Transverse colon (tissue), 4 donors: ENCODE results near the gene BAZ1A. TPM values are rescaled to one million over a fixed set of nuclear protein-coding genes. Genes with fewer than 3 reads are reported as not detected.

Experiments
- DNase-seq: peaks from one replicate; pipeline ENCODE4 v3.0.0-alpha.2; 2019
- H3K27ac ChIP-seq, 4 donors: fragments of 200-600 bp; sonication (generic); 2 replicates each; pipeline ENCODE4 v1.5.1; 2016 to 2018; ENCODE audit warnings: inconsistent platforms in 4 of 4
- H3K27me3 ChIP-seq: fragments of 200-600 bp; sonication (generic); 2 replicates; pipeline ENCODE4 v1.5.1; 2017; ENCODE audit warnings: inconsistent platforms
- H3K36me3 ChIP-seq, 4 donors: fragments of 200-600 bp; sonication (generic); 2 replicates each; pipeline ENCODE4 v1.5.1; 2017 to 2019; ENCODE audit warnings: inconsistent platforms in 4 of 4
- H3K4me1 ChIP-seq, 4 donors: fragments of 200-600 bp; sonication (generic); 2 replicates each; pipeline ENCODE4 v1.5.1; 2017 to 2020; ENCODE audit warnings: inconsistent platforms in 4 of 4
- H3K4me3 ChIP-seq, 4 donors: fragments of 200-600 bp; sonication (generic); 1 replicate in 1 of 4; 2 replicates in 3 of 4; pipeline versions ENCODE4 v1.5.1 to v1.6.1; 2017 to 2019; ENCODE audit warnings: inconsistent platforms in 4 of 4
- H3K9me3 ChIP-seq, 2 donors: fragments of 200-600 bp; sonication (generic); 2 replicates each; pipeline ENCODE4 v1.5.1; 2017 to 2019; ENCODE audit warnings: inconsistent platforms in 2 of 2
- EP300 ChIP-seq: sonication (generic); formaldehyde crosslinking; IDR thresholded peaks from one replicate; pipeline ENCODE4 v1.6.1; 2017; ENCODE audit warnings: antibody characterized with exemption, low read depth
- WGBS, 2 donors: methylation state at CpG; one replicate each; pipeline ENCODE4 v1.1.5; 2018; ENCODE audit warnings: low coverage in 1 of 2; 5-methylcytosine and 5-hydroxymethylcytosine counted together
- in situ Hi-C, 4 donors: fragments of 200-750 bp; cut with MboI; loops; one replicate each; pipeline versions ENCODE4 v1.15.0 to v1.15.1; 2017; ENCODE audit warnings: low sequenced_read_pairs in 3 of 4, low pct_ligation_motif_present in 1 of 4, low pct_unique_long_range_greater_than_20kb in 1 of 4
- intact Hi-C: fragments of 100-400 bp; cut with DNase I; formaldehyde crosslinking; loops from one replicate; pipeline ENCODE4 v1.15.1; 2023; ENCODE audit warnings: low total_unique reads
- small RNA-seq, 4 donors: library from RNA; depleted of rRNA; stranded (forward); fragments of <200 nt; gene quantifications; one replicate each; pipeline ENCODE3, GENCODE V24; 2016
- total RNA-seq, 4 donors: library from RNA; depleted of rRNA; stranded (reverse); fragments of >200 nt; gene quantifications; one replicate each; pipeline ENCODE4 v1.1.0, GENCODE V29; 2016

The BAZ1A gene
- total RNA-seq, 4 donors from 2014 or later, result 25.8 to 48.1 (median 41.0) TPM

GRCh38 chr14:34707722-34708121 lies 167.4 kb downstream of the BAZ1A start:
- Histone ChIP-seq H3K27me3 (no peaks in the 10 kb centered on the region), H3K36me3 (no peaks in the 10 kb centered on the region), H3K27ac (peak overlapping the region in 2 of 4 donors; percentile 49 to 94), H3K9me3 (no peaks in the 10 kb centered on the region), H3K4me3 (no peak overlapping the region), H3K4me1 (peaks cover 0 to 31% (median 11%) of the 10 kb centered on the region in 4 donors)
- DNase-seq, result no peak
- intact Hi-C loops, result no loop called here
- TF ChIP-seq EP300, result no peak
- 58 to 62% methylated on average over 3 of the region's 3 CpGs for WGBS, 2 donors
- in situ Hi-C loops, result loop anchor here in 1 of 4 donors (25.0 kb wide), 1 partner anchor 705 kb away; the partner anchor contains the start of gene NFKBIA

Small RNA genes lying within 50 kb of the gene (small RNA-seq; reads per million reads assigned to genes)
- gene AL121603.1, result 0 reads per million in 4 donors
- 0 reads per million in 4 donors for gene RNU7-41P

Other genes with a start within 250 kb of the BAZ1A start
- gene SNX6, start 245.2 kb downstream of the BAZ1A start, total RNA-seq, result 100 to 1,000 TPM in 3 of 4 donors, 10 to 100 TPM in 1; 45.6 to 157 (median 118) TPM
- 100 to 1,000 TPM in 1 of 4 donors, 10 to 100 TPM in 3; 30.4 to 108 (median 44.9) TPM for gene CFL2, start 160.8 kb downstream of the BAZ1A start, total RNA-seq
- 10 to 100 TPM; 14.7 to 63.4 (median 35.2) TPM for gene SRP54, start 107.6 kb upstream of the BAZ1A start, total RNA-seq
- gene FAM177A1, start 170.9 kb upstream of the BAZ1A start, total RNA-seq, result 100 to 1,000 TPM in 2 of 4 donors, 10 to 100 TPM in 2; 35.4 to 166 (median 120) TPM
- 10 to 100 TPM; 13.5 to 26.5 (median 19.1) TPM for gene PPP2R3C, start 246.6 kb upstream of the BAZ1A start, total RNA-seq
- 10 to 100 TPM; 23.2 to 46.0 (median 32.2) TPM for gene PRORP, start 247.2 kb upstream of the BAZ1A start, total RNA-seq